HG02588 (cell line): ENCODE data around the gene PPME1.

Source experiments
- ATAC-seq: cut with Tn5 transposase; IDR thresholded peaks from one replicate; pipeline ENCODE4 v1.9.1; 2021; ENCODE audit warnings: mild to moderate bottlenecking, moderate library complexity; ENCODE audit not compliant: unreplicated experiment

PPME1 gene

DNA sequence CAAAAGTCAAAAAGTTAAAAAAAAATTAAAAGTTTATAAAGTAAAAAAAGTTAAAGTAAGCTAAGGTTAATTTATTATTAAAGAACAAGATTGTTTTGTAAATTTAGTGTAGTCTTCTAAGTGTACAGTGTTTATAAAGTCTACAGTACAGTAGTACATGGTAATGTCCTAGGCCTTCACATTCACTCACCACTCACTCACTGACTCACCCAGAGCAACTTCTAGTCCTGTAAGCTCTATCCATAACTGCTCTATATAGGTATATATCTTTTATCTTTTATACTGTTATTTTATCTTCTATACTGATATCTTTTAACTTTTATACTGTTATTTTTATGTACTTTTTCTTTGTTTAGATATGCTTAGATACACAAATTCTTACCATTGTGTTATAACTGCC, 11.4 kb upstream of the PPME1 start:
- ATAC-seq: no peak

DNA sequence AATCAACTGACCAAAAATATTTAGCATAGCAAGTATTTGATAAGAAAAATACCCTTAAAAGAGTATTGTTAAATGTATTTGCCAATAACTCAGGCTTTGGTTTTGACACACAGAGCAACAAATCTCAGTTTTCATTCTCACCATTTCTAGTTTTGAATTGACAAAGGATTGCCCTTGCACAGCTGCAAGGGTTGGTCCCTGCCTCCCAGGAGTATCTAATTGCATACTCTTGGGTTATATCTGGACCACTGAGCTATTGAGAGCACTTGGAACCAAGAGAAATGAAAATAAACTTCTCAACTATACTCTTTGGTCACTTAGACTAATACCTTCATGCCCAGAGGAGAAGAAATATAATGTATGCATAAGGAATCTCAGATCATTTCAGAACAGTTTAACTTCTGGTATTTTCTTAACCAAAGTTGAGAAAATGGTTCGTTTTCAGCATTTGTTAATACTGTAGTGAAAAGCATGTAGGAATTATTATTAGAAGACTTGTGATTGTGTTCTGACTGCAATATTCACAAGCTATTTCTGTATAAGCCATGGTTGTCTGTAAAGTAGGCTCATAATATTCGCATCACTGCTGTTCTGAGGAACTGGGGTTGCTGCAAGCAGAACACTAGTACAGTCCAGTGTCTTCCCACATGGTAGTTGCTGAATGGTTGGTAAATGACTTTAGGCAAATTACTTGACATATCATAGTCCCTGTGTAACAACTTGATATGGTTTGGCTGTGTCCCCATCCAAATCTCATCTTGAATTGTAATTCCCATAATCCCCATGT, 8.2 kb upstream of the PPME1 start:
- ATAC-seq: no peak

DNA sequence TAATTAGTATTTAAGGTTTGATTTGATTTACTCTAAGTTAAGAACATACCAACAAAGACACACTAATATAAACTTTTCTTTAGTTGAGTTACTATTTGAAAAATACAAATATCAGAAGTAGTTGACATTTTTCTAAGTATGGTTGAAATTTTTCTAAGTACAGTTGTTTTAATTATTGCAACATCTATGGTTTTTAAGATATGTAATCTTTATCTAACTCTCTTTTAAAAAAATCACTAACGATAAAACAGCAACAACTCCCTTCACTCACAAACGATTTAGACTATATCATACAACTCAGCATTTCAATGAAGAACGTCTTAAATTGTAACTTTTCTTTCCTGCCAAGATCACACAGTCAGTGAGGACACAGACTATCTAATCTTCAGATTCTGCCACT, 2.3 kb upstream of the PPME1 start:
- ATAC-seq: no peak

DNA sequence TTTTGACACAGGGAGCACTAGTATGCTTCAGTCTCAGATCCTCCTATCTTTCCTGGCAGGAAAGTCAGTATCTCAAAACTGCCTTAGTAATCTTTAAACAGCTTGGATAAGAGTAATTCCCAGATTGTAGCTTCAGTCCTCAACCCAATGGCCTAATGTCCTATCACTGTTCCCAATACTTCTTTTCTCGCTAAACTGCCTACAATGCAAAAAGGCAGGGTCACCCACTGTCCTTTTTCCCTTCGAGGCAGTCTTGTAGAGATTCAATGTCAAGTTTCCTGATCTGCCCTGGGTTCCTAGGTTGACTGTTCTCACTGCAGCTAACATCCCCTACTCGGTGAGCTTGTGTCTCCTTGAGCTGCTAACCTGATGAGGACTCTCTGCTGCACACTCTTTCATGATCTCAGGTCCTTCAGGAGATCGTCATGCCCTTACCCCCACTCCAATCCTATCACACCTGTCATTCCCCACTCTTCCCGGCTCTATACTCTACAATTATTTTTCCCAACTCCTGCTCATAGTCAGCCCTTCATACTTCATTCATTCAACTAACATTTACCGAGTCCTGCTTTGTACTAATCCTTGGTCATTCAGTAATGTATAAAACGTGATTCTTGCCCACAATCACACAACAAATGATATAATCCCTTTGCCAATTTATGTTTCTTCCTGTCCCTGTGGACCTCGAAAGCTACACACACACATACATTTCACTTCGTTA, 1.2 kb upstream of the PPME1 start:
- ATAC-seq: no peak

DNA sequence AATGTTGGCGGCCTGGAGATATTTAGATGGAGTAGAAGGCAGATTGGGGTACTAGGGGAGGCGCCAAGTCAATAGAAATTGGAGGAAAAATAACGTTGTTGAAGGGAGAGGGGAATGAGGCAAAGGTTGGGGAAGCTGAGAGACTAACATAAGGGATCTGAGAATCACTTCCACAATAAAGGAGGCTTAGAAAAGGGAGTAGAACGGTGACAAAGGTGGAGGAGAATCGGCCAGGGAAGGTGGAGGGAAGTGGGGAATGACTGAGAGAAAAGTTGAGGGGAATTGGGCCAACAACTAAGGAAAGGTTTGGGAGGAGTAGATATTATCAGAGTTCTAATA, 510 bp downstream of the PPME1 start:
- no peak for ATAC-seq

DNA sequence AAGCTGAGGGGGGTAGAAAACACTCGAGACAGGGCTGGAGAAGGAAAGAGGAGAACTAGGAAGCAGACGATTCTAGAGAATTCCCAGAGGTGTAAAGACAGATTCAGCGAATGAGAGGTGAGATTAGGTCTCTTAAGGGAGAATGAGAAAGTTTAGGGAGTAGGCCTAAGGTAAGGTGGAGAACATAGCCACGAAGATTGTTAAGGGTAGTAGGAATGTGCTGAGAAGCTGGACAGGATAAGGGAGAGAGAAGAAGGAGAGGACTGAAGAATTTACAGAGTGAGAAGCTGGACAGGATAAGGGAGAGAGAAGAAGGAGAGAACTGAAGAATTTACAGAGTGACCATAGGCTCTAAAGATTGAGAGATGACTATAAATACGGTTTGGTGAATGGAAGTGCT, 908 bp downstream of the PPME1 start:
- ATAC-seq: no peak

DNA sequence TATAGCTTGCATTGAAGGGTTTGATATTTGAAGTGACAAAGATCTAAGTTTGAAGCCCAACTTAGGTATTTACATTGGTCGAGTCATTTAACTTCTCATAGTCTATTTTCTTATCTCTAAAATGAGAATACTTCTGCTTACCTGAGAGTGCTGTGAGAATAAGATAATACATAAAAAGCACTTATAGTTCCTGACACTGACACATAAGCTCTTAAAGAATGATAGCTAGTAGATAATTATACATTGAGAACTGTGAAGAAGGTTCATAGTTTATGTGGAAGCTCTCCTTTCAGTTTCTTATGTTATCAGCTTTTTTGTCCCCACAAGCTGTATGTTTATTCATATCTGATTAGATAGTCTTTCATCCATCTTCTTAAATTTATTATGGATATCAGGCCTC, 4.8 kb downstream of the PPME1 start:
- ATAC-seq: no peak

DNA sequence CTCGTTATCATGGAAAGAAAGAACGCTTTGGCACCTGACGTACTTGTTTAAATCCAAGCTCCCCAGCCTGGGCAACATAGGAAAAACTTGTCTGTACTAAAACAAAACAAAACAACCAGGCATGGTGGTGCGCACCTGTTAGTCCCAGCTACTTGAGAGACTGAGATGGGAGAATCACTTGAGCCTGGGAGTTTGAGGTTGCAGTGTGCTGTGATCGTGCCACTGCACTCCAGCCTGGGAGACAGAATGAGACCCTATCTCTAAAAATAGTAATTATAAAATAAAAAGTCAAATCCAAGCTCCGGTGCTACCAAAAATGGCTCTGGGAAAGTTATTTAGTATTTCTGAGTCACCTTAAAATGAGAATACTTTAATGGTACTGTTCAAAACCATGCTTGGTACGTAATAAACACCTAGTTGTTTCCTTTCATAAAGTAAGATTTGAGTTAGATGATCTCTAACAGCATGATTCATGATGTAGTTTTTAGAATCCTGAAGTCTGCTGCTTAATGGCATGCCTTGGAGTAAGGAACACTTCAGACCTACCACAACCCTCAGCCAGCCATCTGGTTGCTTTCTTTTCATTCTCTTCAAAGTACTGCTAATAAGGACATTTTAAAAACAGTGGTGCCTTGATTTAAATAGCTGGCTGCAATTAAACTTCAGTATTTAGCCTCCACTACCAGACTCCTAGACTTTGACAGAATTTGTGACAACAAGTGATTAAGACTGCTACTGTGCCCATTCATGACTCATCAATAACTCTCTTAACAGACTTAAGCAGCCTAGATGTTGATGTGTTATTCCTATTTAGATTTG, 8.4 kb downstream of the PPME1 start:
- ATAC-seq: no peak

DNA sequence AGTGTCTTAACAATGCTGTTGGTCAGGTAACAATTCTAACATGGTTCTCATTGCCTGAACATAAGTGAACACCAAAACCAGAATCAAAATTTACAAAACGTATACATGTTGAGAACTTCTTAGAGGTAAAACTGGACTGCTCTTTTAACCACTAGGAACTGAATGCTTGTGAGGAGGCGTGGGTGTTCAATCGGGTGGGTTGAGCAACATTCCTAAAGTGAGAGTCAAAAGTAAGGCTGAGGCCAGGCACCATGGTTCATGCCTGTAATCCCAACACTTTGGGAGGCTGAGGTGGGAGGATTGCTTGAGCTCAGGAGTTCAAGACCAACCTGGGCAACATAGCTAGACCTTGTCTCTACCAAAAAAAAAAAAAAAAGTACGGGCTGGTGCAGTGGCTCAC, 11.5 kb downstream of the PPME1 start:
- no peak for ATAC-seq

DNA sequence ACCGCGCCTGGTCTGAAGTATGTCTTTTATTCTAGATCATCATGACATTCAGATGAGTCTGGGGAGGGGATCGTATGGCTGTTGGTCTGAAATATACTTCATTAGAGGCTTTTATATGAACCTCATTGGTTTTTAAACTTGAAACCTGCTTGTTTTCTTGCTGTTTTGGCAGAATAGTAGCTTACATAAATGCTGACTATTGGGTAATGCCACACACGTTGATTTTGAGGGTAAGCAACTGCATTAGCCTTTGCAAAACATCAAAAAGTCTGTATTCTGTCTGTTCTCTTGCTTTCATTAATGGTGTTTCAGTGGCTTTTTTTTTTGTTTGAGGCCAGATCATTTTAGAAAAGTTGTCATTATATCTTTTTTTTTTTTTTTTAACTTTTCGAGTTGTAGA, 14.2 kb downstream of the PPME1 start:
- ATAC-seq: no peak

DNA sequence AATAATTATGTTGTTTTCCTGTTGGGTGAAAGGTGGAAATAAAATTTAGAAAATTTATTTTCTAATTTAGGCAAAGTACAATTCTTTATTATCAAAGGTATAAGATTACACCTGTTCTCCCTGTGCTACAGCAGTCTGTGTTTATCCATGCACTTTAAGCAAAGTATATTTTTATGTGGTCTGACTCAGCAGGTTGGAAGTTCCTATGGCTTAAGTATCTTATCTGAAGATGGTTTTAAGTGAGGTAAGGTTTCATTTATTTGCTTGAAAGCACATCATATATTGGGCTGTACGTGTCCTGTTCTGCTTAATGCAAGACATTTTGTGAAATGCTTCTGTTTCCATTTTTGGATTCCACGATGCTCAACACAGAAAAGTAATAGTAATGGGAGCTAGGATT, 14.6 kb downstream of the PPME1 start:
- ATAC-seq: no peak

DNA sequence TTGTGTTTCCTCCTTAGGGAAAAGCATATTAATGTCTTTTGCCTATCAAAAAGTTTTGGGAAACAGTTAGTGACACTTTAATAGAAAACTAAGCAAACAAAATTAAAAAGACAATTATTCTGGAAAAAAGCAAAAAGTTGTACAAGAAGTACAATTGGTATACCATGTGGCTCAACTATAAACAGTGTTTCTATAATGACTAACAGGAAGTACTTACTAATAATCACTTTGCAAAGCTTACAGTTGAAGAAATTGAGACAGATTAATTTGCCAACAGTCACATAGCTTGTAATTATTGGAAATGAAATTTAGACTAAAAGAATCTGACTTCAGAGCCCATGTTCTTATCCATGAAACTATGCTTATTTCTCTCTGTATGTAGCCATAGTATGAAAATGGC, 24.7 kb downstream of the PPME1 start:
- ATAC-seq: no peak

DNA sequence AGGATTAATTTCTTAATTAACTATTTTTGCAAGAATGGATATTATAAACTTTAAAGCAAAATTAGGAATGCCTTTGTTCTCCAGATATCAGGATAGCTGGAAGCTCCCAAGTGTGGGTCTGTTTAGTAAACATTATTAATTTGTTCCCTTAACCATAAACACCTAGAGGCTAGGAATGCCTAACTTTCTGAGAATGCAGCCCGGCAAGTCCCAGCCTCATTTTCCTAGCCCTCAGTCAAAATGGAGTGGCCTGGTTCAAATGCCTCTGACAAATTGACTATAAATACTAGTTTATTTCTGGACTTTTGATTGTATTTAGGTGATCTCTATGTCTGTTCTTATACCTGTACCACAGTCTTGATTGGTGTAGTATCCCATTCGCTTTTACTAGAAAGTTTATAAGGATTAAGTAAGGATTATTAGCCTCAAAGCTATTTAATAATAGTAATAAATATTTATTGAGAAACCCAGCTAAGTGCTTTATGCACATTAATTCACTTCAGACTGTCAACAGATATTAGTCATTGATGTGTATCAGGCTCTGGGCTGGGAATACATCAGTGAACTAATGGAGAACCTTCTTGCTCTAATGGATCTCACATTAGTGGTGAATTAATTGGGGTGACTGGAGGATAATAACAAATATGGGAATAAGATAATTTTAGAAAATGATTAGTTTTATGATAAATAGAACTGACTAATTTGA, 25.8 kb downstream of the PPME1 start:
- no peak for ATAC-seq

DNA sequence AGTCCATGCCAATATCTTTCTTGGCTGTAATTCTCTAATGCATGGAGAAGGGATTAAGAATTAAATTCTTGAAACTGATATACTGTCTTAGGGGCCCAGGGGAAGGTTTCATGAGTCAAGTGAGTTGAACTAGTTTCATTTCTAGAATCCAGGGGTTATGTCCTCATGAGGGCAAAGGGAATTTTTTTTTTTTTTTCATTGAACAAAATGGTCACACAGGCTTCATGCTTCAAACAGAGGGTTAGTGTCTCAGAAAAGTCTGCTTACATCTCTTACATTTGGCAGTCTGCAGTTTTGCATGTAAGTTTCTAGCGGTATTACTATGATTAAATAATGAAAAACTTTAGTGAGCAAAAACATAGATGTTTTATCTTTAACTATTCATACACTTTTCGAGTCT, 32.9 kb downstream of the PPME1 start:
- no peak for ATAC-seq

DNA sequence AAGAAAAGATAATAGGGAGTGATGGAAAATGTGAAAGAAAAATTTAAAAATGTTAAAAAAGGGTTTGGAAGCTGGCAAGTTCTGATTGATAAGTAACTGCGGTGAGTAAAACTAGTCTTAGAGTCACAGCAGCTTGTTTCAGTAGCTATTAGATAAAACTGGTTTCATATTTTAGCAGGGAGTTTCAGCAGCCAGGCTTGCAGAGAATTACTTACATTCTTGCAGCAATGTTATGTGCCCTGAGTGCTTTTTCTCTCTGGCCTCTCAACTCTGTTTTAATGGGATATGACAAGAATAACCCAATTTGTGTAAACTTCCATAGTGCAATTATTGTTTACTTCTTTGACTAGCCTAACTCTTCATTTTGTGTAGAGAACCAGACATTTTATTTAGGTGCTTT, 33.6 kb downstream of the PPME1 start:
- no peak for ATAC-seq

DNA sequence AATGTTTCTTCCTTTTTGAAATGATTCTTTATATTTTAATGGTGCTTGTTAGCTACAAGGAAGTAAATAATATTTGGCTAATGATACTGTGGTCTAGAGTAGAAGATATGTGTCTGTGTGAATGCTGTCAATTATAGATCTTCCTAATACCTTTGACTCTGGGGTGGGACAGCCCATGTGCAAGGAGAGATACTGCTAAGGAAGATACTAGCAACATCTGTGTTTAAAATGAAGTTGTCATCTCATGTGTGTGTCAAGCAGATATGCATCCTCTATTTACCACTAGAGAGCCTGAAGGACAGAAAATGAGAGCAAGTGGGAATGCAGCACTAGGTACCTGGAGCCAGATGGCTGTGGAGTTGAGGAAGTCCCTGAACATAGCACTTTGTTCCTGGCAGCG, 34.1 kb downstream of the PPME1 start:
- ATAC-seq: no peak

DNA sequence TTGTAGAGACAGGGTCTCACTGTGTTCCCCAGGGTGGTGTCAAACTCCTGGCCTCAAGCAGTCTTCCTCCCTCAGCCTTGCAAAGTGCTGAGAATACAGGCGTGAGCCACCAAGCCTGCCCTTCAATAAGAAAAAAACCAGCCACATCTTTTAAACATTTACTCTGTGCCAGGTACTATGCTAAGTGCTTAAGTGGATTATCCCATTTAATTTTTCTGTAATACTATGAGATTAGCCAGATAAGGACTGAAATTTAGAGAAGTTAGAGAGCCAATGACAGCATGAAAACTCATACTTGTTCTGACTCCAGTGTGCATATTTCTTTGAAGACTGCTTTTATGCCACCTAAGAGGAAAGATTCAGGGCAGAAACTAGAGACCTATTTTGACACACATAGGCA, 35.7 kb downstream of the PPME1 start:
- no peak for ATAC-seq

DNA sequence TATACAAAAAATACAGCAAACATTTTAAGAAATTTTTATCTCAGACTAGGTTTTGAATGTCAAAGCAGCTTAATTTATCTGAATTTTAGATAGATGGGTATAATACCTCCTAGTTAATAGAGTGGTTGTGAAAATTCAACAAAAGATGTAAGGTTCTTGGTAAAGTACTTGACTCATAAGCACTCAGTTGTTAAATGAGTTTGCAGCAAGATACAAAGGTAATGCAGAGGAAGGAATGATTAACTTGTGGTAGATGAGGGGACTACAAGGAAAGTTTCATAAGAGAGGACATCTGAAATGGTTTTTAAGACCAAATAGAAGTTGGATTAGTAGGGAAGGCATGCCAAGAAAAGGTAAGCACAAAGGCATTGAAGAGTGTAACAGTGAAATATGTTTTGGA, 37.4 kb downstream of the PPME1 start:
- ATAC-seq: no peak

DNA sequence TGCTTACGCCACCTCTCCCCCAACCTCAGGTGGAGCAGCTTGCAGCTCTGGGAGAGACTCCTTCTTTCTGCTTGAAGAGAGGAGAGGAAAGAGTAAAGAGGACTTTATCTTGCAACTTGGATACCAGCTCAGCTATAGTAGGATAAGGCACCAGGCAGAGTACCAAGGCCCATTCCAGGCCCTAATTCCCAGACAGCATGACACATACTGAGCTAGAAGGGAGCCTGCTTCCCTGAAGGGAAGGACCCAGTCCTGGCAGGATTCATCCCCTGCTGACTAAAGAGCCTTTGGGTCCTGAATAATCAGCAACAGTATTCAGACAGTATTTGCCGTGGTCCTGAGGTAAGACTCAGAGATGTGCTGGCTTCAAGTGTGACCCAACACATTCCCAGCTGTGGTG, 41.4 kb downstream of the PPME1 start:
- ATAC-seq: no peak

DNA sequence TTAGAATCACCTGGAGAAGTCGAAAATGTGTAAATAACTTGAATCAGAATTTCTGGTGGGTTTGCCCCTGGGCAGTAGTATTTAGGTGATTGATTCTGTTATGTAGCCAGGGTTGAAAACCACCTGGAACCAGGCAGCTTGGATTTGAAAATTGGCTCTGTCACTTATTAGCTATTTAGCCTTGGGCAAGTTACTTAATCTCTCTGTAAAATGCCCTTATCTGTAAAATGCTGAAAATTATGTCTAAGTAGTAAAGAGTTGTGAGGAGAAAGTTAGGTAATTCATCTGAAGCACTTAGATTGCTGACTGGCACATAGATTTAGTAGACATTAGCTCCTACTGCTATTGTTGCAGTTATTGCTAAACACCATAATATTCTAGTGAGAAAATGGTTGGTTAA, 49.3 kb downstream of the PPME1 start:
- ATAC-seq: no peak

DNA sequence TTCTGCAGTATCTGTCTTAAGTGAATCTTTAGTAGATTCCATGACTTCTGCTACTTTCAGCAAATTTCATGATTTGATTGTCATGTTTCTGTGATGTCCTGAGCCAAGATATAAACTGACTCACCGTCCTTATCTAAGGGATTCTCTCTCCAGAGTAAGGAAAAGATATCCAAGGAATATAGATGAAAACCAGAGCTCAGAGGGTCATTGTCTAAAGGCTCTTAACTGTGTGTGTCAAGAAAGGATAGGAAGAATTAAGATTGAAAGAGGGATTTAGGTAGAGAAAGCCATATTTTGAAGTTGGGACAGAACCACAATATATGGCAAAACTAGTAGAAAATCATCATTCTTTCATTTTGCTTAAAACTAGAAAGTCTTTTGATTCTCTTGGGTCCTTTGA, 50.7 kb downstream of the PPME1 start:
- ATAC-seq: no peak
